Caki2 (cell line): Measurements from ENCODE around the gene GAST. TPM values are rescaled to one million over a fixed set of nuclear protein-coding genes. Genes with fewer than 3 reads are reported as not detected.
"Not testable (repeated sequence)": the region's sequence is repeated elsewhere in the genome, so short reads cannot be mapped to it uniquely, and the experiment has no call there.

Experiments used
- DNase-seq: peaks from one replicate; pipeline ENCODE4 v3.0.0-alpha.2; 2015; ENCODE audit warnings: low read depth
- in situ Hi-C: cut with HindIII; loops from 2 replicates; pipeline ENCODE4 v1.10.0; 2016; ENCODE audit warnings: low sequenced_read_pairs, low pct_unique_long_range_greater_than_20kb, mixed read lengths
- total RNA-seq: library from RNA; depleted of rRNA; stranded (reverse); fragments of >200 nt; shearing (Covaris generic); gene quantifications from 2 replicates; pipeline ENCODE4 v1.2.3, GENCODE V29; 2014; ENCODE audit warnings: low replicate concordance

The GAST gene
- total RNA-seq, 1 experiment from 2014 or later: not detected

DNA sequence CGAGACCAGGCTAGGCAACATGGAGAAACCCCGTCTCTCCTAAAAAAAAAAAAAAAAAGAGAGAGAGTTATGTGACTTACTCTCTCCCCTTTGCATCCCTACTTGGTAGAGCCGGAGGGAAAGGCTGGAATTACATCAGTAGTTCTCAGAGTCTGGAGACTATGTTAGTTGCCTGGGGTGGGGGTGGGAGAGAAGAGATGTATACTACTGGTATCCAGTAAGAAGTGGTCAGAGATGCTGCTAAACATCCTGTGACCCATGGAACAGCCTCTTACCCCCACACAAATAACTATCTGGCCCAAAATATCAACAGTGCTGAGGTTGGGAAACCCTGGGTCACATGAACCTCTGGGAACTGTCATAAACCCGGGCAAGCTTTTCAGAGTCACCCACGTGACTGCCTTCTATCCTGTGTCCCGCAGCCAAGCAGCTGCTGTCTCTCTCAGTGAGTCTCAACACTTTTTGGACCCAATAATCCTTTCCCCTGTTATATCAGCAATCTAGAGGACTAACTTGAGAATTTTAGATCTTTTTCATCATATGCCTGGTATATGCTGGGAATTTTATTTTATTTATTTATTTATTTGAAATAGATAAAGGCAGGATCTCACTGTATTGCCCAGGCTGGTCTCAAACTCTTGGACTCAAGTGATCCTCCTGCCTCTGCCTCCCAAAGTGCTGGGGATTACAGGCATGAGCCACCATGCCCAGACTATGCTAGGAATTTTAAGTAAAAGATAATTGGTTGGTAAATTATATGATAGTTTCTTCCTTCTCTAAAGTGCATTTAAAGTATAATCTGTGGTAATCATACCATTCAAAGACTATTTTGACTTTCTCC is 14.8 kb upstream of the GAST start:
- DNase-seq: no peak
- in situ Hi-C loops: no loop called here

DNA sequence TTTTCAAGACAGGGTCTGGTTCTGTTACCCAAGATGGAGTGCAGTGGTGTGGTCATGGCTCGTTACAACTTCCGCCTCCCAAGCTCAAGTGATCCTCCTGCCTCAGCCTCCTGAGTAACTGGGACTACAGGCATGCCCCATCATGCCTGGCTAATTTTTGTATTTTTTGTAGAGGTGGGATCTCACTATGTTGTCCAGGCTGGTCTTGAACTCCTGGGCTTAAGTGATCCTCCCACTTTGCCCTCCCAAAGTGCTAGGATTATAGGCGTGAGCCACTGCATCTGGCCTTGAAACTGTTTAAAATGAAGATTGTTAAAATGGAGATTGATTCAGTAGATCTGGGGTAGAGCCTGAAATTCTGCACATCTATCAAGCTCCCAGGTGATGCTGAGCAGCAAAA is 11.3 kb upstream of the GAST start:
- not testable (repeated sequence) for DNase-seq
- in situ Hi-C loops: loop anchor here (25.0 kb wide), 2 partner anchors 111 to 286 kb away; partner anchors contain the start of genes FKBP10 and P3H4

- in situ Hi-C loops: loop anchor here (25.0 kb wide), 2 partner anchors 110 to 285 kb away; partner anchors contain the start of genes FKBP10 and P3H4
- DNase-seq: no peak
Observed at GRCh38 chr17:41702712-41703111, 9.4 kb upstream of the GAST start.

DNA sequence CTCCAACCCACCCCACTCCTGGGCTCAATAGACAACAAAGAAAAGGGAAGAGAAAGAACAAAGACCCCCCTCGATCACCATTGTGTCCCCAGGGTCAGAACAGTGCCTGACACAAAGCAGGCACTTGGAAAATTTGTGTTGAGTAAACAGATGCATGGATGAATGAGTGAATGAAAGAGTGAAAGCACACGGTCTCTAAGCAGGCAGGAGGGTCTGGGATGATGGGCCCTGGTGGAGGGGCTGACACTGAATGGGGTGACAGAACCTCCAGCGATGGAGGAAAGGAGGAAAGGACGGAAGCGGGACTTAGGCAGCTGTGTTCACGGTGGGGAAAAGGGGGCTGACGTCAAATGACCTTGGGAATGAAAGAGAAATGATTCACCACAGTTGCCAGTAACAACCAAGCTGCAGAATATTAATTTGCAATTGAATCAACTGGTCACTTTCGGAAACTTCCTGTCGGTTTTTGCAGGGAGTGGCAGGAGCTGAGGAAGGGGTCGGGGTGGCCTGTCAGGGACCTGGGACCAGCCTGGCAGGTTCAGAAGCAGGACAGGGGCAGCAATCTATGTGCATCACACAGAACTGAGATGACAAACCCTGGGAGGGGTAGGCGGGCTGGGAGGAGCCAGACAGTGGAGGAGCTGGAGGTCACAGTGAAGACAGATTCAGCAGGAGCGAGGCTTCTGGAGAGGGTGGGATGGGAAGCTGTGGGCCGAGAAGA is 6.7 kb upstream of the GAST start:
- in situ Hi-C loops: loop anchor here (25.0 kb wide), 2 partner anchors 107 to 282 kb away; partner anchors contain the start of genes FKBP10 and P3H4
- no peak for DNase-seq

DNA sequence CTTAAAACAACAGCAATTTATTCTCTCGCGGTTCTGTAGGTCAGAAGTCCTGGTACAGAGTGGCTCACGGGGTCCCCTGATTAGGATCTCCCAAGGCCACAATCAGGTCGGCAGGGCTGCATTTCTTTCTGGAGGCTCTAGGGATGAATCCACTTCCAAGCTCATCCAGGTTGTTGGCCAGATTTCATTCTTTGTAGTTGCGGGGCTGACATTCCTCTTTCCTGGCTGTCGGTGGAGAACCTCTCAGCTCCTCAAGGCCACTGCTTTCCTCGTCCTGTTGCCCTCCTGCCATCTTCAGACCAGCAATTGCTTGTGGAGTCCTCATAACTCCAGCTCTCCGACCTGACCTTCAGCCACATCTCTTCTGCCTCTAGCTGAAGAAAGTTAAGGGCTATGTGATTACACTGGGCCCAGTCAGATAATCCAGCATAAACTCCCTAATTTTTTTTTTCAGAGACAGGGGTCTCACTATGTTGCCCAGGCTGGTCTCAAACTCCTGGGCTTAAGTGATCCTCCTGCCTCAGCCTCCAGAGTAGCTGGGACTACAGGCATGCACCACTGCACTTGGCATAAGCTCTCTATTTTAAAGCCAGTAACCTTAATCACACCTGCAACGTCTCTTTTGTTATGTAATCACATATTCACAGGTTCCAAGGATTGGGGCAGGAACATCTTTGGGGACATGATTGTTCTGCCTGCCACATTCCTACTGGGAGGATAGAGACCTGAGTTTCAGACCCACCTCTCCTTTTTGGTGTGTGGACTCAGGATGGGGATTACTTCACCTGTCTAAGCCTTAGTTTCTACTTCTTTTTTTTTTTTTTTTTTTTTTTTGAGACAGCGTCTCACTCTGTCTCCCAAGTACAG is 4.1 kb upstream of the GAST start:
- in situ Hi-C loops: loop anchor here (25.0 kb wide), 2 partner anchors 104 to 279 kb away; partner anchors contain the start of genes FKBP10 and P3H4
- no peak for DNase-seq

GRCh38 chr17:41710472-41711090 is 1.6 kb upstream of the GAST start:
- peak; percentile 83 for DNase-seq
- in situ Hi-C loops: loop anchor here (25.0 kb wide), 2 partner anchors 102 to 277 kb away; partner anchors contain the start of genes FKBP10 and P3H4

- in situ Hi-C loops: loop anchor here (25.0 kb wide), 2 partner anchors 95 to 270 kb away; partner anchors contain the start of genes FKBP10 and P3H4
- DNase-seq: peak; percentile 56
Observed at GRCh38 chr17:41717408-41718286, 5.5 kb downstream of the GAST start.

DNA sequence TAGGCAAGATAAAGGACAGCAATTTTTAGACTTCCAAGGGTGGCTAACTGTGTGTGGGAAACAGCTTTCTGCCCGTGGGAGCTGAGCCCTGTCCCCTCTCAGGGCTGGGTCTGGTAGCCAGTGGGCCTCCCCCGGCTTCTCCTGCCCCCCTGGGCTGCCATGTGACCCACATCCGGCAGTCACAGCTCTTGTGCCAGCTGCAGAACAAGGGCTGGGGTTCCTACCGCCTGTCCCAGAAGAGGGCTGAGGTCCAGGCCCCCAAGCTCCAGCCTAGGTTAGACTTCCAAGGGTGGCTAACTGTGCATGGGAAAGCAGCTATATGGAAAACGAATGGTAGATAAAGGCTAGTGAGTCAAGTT is 6.1 kb downstream of the GAST start:
- no peak for DNase-seq
- in situ Hi-C loops: loop anchor here (25.0 kb wide), 2 partner anchors 94 to 269 kb away; partner anchors contain the start of genes FKBP10 and P3H4

DNA sequence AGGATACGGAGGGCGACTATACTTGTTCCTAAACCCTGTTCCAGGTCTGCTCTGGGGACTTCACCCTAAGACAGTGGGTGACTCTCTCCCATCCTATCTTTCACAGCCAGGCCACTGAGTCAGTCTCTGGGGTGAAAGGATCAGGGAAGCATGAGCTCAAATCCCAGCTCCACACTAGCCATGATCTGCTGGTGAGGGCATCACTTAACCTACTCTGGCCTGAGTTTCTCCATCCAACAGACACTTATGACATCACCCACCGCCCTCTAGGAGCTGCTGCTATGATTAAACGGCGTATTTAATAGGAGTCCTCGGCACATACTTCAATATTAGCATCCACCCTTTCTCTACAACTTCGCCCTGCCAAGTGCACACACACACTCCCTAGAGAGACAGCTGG is 10.1 kb downstream of the GAST start:
- no peak for DNase-seq
- in situ Hi-C loops: loop anchor here (25.0 kb wide), 2 partner anchors 90 to 265 kb away; partner anchors contain the start of genes FKBP10 and P3H4

DNA sequence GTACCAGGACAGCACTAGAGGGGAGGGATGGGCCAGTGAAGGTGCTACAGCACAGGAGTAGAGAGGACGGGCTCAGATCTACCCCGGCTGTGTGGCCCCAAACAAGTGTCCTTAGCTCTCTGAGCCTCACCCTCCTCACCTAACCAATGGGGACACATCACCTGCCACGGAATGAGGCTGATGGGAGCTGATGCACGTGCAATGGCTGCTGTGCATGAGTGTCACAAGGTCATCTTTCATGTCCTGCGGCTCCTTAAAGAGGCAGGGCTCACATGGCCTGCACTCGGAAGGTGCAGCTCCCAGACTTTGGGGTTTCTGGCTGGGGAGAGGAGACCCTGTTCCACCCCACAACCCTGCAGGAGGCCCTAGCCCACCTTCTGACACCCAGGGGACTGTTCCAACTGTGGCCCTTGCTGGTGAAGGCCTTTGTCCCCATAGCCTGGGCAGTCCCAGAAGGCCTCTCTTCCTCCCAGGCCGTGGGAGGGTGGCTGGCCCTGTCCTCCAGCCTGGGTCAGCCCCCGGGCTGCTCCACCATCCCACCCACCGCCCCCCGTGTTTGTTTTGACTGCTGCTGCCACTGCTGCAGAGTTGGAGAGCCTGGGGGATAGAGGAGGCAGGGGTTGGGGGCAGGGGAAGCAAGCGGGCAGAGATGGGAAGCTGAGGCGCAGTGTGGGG is 11.8 kb downstream of the GAST start:
- no peak for DNase-seq
- in situ Hi-C loops: loop anchor here (25.0 kb wide), 2 partner anchors 88 to 263 kb away; partner anchors contain the start of genes FKBP10 and P3H4

- DNase-seq: no peak
- in situ Hi-C loops: loop anchor here (25.0 kb wide), 2 partner anchors 88 to 263 kb away; partner anchors contain the start of genes FKBP10 and P3H4
Observed at GRCh38 chr17:41724476-41725050, 12.4 kb downstream of the GAST start.

DNA sequence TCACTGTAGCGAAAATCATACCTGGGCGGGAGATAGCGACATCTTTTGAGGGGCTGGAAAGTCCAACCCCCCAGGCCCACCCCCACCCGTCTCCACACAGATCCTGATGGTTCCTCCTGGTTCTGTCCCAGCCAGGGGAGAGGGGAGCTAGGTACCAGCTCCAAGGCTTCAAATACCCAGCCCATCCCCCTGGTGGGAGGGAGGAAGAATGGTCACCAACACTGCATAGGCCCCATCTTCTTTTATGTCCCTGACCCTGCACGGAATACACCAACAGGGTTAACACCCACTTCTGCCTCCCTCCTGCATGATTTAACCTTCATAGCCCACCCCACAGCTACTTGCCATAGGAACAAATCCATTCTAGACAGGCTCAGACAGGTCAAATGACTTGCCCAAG is 13.0 kb downstream of the GAST start:
- DNase-seq: no peak
- in situ Hi-C loops: no loop called here

DNA sequence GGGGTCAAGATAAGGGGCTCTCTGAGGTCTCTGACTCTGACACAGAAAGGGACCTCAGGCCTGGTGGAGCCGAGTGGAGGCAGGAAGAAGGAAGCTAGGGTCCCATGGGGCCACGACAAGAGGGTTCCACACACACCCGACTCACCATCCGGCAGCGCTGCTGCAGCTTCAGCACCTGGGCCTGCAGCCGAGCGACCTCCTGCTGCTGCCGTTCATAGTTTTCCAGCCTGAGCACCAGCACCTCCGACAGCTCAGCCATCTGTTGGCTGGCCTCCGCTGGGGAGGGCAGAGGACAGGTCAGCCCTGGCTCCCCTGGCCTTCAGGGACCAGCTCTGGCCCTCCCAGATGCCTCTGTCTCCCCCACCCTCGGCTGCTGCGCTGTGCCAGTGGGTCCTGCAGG is 15.9 kb downstream of the GAST start:
- in situ Hi-C loops: no loop called here
- DNase-seq: no peak

- DNase-seq: no peak
- in situ Hi-C loops: no loop called here
Observed at GRCh38 chr17:41730479-41730878, 18.3 kb downstream of the GAST start.

GRCh38 chr17:41731836-41732235 is 19.7 kb downstream of the GAST start:
- no peak for DNase-seq
- in situ Hi-C loops: no loop called here
